GM12878 (cell line): ENCODE data around the gene AOC3. TPM values are rescaled to one million over a fixed set of nuclear protein-coding genes. Genes with fewer than 3 reads are reported as not detected.

Experiments used
- ATAC-seq: fragments of 200-7000 bp; cut with Tn5 transposase; 3 replicates; pipeline ENCODE4 v1.9.1; 2020; ENCODE audit warnings: mild to moderate bottlenecking, moderate library complexity
- BruUV-seq: library from RNA; stranded (reverse); fragments of 400-500 nt; replicated peaks from 2 replicates; lab custom pipeline; 2021; lab: Mats Ljungman, UMichigan
- CTCF ChIA-PET: fragments of 300-600 bp; sonication (Branson Sonifier 250); formaldehyde crosslinking; extraction: SDS; loops from one replicate; lab custom pipeline; 2021; ENCODE audit warnings: inconsistent platforms; lab: Yijun Ruan, JAX
- POLR2A ChIA-PET: fragments of 350-600 bp; formaldehyde crosslinking; extraction: SDS; loops from one replicate; lab custom pipeline; 2021; ENCODE audit warnings: inconsistent platforms; lab: Charles Lee
- RAD21 ChIA-PET: fragments of 300-600 bp; sonication (Branson Sonifier 250); formaldehyde crosslinking; loops from one replicate; lab custom pipeline; 2023; ENCODE audit warnings: antibody characterized with exemption; ENCODE audit not compliant: unreplicated experiment; lab: Charles Lee
- SMC1A ChIA-PET: fragments of 300-600 bp; sonication (Branson Sonifier 250); formaldehyde crosslinking; loops from one replicate; lab custom pipeline; 2023; ENCODE audit not compliant: unreplicated experiment, uncharacterized antibody; lab: Charles Lee
- DNase-seq: peaks from one replicate; pipeline ENCODE4 v3.0.0-alpha.2; 2011; ENCODE audit warnings: low read depth, low spot score
- FAIRE-seq: peaks from 3 replicates; lab custom pipeline; 2011; peaks lifted over from hg19 to GRCh38; lab: Jason Lieb, UNC
- H2AFZ ChIP-seq: 2 replicates; pipeline ENCODE4 v1.6.0; 2011; ENCODE audit warnings: low read depth, low read length, control low read depth; ENCODE audit not compliant: control insufficient read depth
- H3K27ac ChIP-seq: 2 replicates; pipeline ENCODE4 v1.5.1; 2011; ENCODE audit warnings: control low read depth; ENCODE audit not compliant: control insufficient read depth, insufficient read depth
- H3K27me3 ChIP-seq, 2 experiments: replicated peaks in 1 of 2; 2 replicates each; pipeline versions ENCODE4 v1.6.0 to v1.6.1; 2011; ENCODE audit warnings: low read length in 1 of 2; ENCODE audit not compliant: control insufficient read depth in 2 of 2, insufficient read depth in 2 of 2
- H3K36me3 ChIP-seq, 2 experiments: 2 replicates each; pipeline ENCODE4 v1.5.1; 2011; ENCODE audit warnings: low read length in 1 of 2; ENCODE audit not compliant: control insufficient read depth in 2 of 2, insufficient read depth in 2 of 2
- H3K4me1 ChIP-seq: 2 replicates; pipeline ENCODE4 v1.6.1; 2011; ENCODE audit warnings: mild to moderate bottlenecking, low read length, moderate library complexity, mixed read lengths; ENCODE audit not compliant: control insufficient read depth, insufficient read depth
- H3K4me2 ChIP-seq: 2 replicates; pipeline ENCODE4 v1.6.0; 2011; ENCODE audit warnings: control low read depth; ENCODE audit not compliant: control insufficient read depth, insufficient read depth
- H3K4me3 ChIP-seq: fragments of 200-600 bp; sonication (generic); 2 replicates; pipeline ENCODE4 v1.5.1; 2016
- H3K79me2 ChIP-seq: 2 replicates; pipeline ENCODE4 v1.6.0; 2011; ENCODE audit warnings: low read length; ENCODE audit not compliant: control insufficient read depth, insufficient read depth
- H3K9ac ChIP-seq: 2 replicates; pipeline ENCODE4 v1.8.0; 2011; ENCODE audit warnings: low read length, control low read depth, mixed read lengths; ENCODE audit not compliant: control insufficient read depth, insufficient read depth
- H3K9me3 ChIP-seq: replicated peaks from 3 replicates; pipeline ENCODE4 v1.5.1; 2011; ENCODE audit warnings: mild to moderate bottlenecking, low read length; ENCODE audit not compliant: control insufficient read depth, insufficient read depth
- H4K20me1 ChIP-seq: 2 replicates; pipeline ENCODE4 v1.6.0; 2011; ENCODE audit not compliant: control insufficient read depth, insufficient read depth
- ASH2L ChIP-seq: fragments of 300-600, 200-600 bp; sonication (generic); IDR thresholded peaks from 2 replicates; pipeline ENCODE4 v1.6.1; 2017; ENCODE audit warnings: low read depth, mild to moderate bottlenecking, borderline replicate concordance
- EGR1 ChIP-seq, 2 experiments: IDR thresholded peaks; 1 replicate in 1 of 2; 2 replicates in 1 of 2; pipeline ENCODE4 v1.6.1; 2011 to 2012; ENCODE audit warnings: low read depth in 2 of 2, low read length in 2 of 2, borderline replicate concordance in 1 of 2, mild to moderate bottlenecking in 1 of 2, moderate library complexity in 1 of 2
- NKRF ChIP-seq: fragments of 450-650 bp; conservative IDR thresholded peaks from 2 replicates; pipeline ENCODE4 v1.6.1; 2017; ENCODE audit warnings: mild to moderate bottlenecking, moderate library complexity
- SP1 ChIP-seq: IDR thresholded peaks from one replicate; pipeline ENCODE4 v1.6.1; 2011; ENCODE audit warnings: low read depth, low read length
- STAT3 ChIP-seq: IDR thresholded peaks from 2 replicates; pipeline ENCODE4 v1.6.1; 2011; ENCODE audit warnings: low read depth, low read length, improper control_type of control experiment
- TARDBP ChIP-seq: IDR thresholded peaks from 2 replicates; pipeline ENCODE4 v1.6.1; 2016; ENCODE audit warnings: borderline replicate concordance
- WGBS: methylation state at CpG from one replicate; pipeline ENCODE4 v1.1.6; 2016; ENCODE audit warnings: low lambda C conversion rate; ENCODE audit not compliant: insufficient replicate concordance, insufficient coverage; ENCODE audit errors: missing lambda C conversion rate; 5-methylcytosine and 5-hydroxymethylcytosine counted together
- in situ Hi-C: fragments of 300-500 bp; cut with MboI; formaldehyde crosslinking; loops from 9 replicates; pipeline ENCODE4 v1.14.3; 2018; ENCODE audit warnings: mixed read lengths
- intact Hi-C: fragments of 100-400 bp; cut with micrococcal nuclease; formaldehyde crosslinking; loops from one replicate; pipeline ENCODE4 v1.14.2; 2022; ENCODE audit not compliant: unreplicated experiment
- polyA plus RNA-seq, 11 experiments: library from polyadenylated mRNA; depleted of rRNA in 4 of 11; unstranded in 6 of 11; stranded (reverse) in 5 of 11; fragments of >200 nt; fragmentation: Nextera tagmentation in 4 of 11; fragmentation: Illumina TruSeq in 1 of 11; extraction: Ambion mirVana in 4 of 11; extraction: Trizol in 1 of 11; gene quantifications; 1 replicate in 1 of 11; 2 replicates in 10 of 11; pipeline versions ENCODE4 v1.2.1 to v1.2.3, GENCODE V29; 2011 to 2016; ENCODE audit warnings: inconsistent platforms in 2 of 11, missing spikeins in 2 of 11, low read depth in 1 of 11
- total RNA-seq, 4 experiments: library from RNA; depleted of rRNA in 3 of 4; stranded (reverse); fragments of >200 nt in 3 of 4; fragmentation: Illumina TruSeq in 1 of 4; extraction: Trizol in 1 of 4; gene quantifications; 2 replicates each; pipeline versions ENCODE4 v1.2.1 to v1.2.3, GENCODE V29; 2013 to 2021
- TF ChIP-seq, protein P1 (sequence below): fragments of 150-350 bp; IDR thresholded peaks from 2 replicates; pipeline ENCODE4 v1.6.1; 2016; ENCODE audit warnings: low read depth, low read length

AOC3 gene
- total and polyA plus RNA-seq, 10 of the 15 experiments (the other 5 are each of a cell fraction or from before 2014, with no cell fraction given): 0.02 to 0.91 (median 0.34) TPM; not detected in 2

DNA sequence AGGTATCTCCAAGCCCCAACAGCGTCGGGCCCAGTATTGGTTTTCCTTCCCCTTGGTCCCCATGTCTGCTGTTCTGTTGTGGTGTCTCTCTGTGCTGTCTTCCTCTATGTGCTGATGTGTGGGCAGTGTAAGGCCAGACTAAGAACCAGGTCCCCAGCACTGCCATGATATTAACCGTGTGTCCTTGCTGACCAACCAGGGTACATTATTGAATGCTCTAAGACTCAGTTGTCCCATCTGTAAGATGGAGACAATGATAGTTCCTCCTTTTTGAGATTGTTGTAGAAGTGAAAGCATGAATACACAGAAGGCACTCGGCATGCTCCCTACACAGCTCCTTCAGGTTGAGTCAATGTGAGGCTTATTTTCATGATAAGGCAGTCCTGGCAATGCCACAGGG is 20.6 kb downstream of the AOC3 start (continued):
- TF ChIP-seq, protein P1, sequence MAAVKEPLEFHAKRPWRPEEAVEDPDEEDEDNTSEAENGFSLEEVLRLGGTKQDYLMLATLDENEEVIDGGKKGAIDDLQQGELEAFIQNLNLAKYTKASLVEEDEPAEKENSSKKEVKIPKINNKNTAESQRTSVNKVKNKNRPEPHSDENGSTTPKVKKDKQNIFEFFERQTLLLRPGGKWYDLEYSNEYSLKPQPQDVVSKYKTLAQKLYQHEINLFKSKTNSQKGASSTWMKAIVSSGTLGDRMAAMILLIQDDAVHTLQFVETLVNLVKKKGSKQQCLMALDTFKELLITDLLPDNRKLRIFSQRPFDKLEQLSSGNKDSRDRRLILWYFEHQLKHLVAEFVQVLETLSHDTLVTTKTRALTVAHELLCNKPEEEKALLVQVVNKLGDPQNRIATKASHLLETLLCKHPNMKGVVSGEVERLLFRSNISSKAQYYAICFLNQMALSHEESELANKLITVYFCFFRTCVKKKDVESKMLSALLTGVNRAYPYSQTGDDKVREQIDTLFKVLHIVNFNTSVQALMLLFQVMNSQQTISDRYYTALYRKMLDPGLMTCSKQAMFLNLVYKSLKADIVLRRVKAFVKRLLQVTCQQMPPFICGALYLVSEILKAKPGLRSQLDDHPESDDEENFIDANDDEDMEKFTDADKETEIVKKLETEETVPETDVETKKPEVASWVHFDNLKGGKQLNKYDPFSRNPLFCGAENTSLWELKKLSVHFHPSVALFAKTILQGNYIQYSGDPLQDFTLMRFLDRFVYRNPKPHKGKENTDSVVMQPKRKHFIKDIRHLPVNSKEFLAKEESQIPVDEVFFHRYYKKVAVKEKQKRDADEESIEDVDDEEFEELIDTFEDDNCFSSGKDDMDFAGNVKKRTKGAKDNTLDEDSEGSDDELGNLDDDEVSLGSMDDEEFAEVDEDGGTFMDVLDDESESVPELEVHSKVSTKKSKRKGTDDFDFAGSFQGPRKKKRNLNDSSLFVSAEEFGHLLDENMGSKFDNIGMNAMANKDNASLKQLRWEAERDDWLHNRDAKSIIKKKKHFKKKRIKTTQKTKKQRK: no peak

DNA sequence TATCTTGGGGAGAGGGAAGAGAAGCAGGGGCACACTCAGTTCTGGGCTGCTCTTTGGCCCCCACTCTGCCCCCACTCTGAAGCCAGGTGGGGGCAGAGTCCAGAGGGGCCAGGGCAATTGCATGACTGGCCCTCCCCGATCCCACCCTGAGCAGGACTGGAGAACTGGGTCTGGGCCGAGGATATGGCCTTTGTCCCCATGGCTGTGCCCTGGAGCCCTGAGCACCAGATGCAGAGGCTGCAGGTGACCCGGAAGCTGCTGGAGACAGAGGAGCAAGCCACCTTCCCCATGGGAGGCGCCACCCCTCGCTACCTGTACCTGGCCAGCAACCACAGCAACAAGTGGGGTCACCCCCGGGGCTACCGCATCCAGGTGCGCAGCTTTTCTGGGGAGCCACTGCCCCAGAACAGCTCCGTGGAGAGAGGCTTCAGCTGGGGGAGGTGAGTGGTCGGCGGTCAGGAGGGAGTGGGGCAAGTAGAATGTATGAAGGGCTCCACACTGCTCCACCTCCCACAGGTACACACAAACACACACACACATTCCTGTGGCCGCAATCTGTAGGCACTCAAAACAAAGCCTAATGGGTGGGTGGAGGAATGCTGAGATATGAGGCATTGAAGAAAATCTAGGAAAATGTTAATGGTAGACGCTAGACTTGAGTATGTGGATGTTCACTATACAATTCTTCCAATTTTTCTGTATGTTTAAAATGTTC is 21.4 kb downstream of the AOC3 start:
- no peak for FAIRE-seq
- POLR2A ChIA-PET: no interaction called here
- no peak for DNase-seq
- H3K27me3 ChIP-seq: peaks cover 0 to 3% of the 10 kb centered on the region in 2 experiments; a peak in 2 of 4 replicates
- SMC1A ChIA-PET: no interaction called here
- in situ Hi-C loops (no loop called here), intact Hi-C loops (no loop called here)
- no peaks in the 10 kb centered on the region for H3K36me3 ChIP-seq
- H3K4me1 ChIP-seq: no peaks in the 10 kb centered on the region
- BruUV-seq: no TSS peak
- H3K9ac ChIP-seq: no peak overlapping the region
- no peak overlapping the region for H3K4me2 ChIP-seq
- CTCF ChIA-PET: no interaction called here
- no peak overlapping the region for H2AFZ ChIP-seq
- no peaks in the 10 kb centered on the region for H3K79me2 ChIP-seq
- no peaks in the 10 kb centered on the region for H4K20me1 ChIP-seq
- ATAC-seq: no peak
- no peaks in the 10 kb centered on the region; the same call in 2 of the 3 replicates for H3K9me3 ChIP-seq
- H3K4me3 ChIP-seq: no peak overlapping the region
- no peak for TF ChIP-seq ASH2L
- no peak for TF ChIP-seq SP1
- no peak for TF ChIP-seq EGR1 (IDR thresholded peaks at IDR 0.05; ENCODE audit: borderline replicate concordance in 1 of 2, low read depth in 2 of 2, low read length in 2 of 2)
- no peak for TF ChIP-seq STAT3
- no peak for TF ChIP-seq TARDBP
- TF ChIP-seq NKRF: no peak
- RAD21 ChIA-PET: interaction anchor here (0.6 kb wide), 1 partner anchor 97 kb away, joined by 4 read pairs; no protein-coding TSS in a partner anchor
- H3K27ac ChIP-seq: no peak overlapping the region
- 50% methylated on average over 13 of the region's 13 CpGs for WGBS
